HG03575 (cell line): ENCODE data around the gene NAPEPLD.
A peak's percentile ranks its signal among the peaks of the same experiment; 100 is the strongest.
"Not testable (repeated sequence)": the region's sequence is repeated elsewhere in the genome, so short reads cannot be mapped to it uniquely, and the experiment has no call there.

ENCODE experiments used
- ATAC-seq: cut with Tn5 transposase; IDR thresholded peaks from one replicate; pipeline ENCODE4 v1.9.1; 2021; ENCODE audit not compliant: unreplicated experiment, insufficient number of reproducible peaks, low FRiP score; ENCODE audit errors: extremely low read depth

Gene NAPEPLD

GRCh38 chr7:103076764-103077163, 72.1 kb downstream of the NAPEPLD start:
- ATAC-seq: no peak

- peak; percentile 16 for ATAC-seq
Measured at GRCh38 chr7:103075337-103075918, 73.5 kb downstream of the NAPEPLD start.

- ATAC-seq: peak; percentile 68
Measured at GRCh38 chr7:103074519-103075336, 74.2 kb downstream of the NAPEPLD start, which contains the start of the genes ARMC10 and FBXL13. ARMC10 (plus strand) TSS chr7:103075140; CDS start chr7:103075273, 133 bp downstream. FBXL13 (minus strand) TSS chr7:103074796.

GRCh38 chr7:103073989-103074518, 74.8 kb downstream of the NAPEPLD start:
- ATAC-seq: no peak

GRCh38 chr7:103071000-103071399, 77.9 kb downstream of the NAPEPLD start:
- ATAC-seq: no peak

- ATAC-seq: no peak
Measured at GRCh38 chr7:103068414-103069403, 80.2 kb downstream of the NAPEPLD start.

GRCh38 chr7:103065667-103066066, 83.2 kb downstream of the NAPEPLD start:
- no peak for ATAC-seq

- ATAC-seq: no peak
Measured at GRCh38 chr7:103063895-103064294, 85.0 kb downstream of the NAPEPLD start.

- no peak for ATAC-seq
Measured at GRCh38 chr7:103059471-103059870, 89.4 kb downstream of the NAPEPLD start.

DNA sequence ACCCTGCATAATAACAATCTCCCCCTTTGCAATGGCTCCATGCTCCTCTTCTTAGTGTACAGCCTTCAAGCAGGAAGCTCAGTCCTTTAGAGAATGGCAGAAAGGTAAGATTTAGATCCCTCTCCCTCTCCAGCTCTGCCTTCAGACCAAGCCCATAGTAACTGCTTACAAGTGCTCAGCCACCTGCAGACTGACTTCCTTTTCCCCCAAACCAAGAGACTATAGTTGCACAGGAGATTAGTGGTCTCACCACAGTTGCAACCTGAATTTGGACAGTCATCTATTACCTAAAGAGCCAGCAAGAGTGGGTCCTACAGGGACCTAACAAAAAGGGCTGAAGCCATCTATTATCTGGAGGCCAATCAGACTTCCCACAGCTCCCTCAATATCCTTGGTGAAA, 90.8 kb downstream of the NAPEPLD start:
- no peak for ATAC-seq

GRCh38 chr7:103056006-103056405, 92.9 kb downstream of the NAPEPLD start:
- not testable (repeated sequence) for ATAC-seq

- ATAC-seq: no peak
Measured at GRCh38 chr7:103051519-103051918, 97.4 kb downstream of the NAPEPLD start.
